ENCODE results near the gene MRM1.

Gene MRM1

GRCh38 chr17:36601303-36602029 lies at the start of gene MRM1:
Gene MRM1, plus strand, starts transcription at chr17:36601583. Its CDS starts 228 bp downstream, at chr17:36601811.
- DNase-seq, result peak; percentile 60

GRCh38 chr17:36553459-36553858 lies 47.9 kb upstream of the MRM1 start:
- no peak for DNase-seq

- DNase-seq, result no peak
Measured at GRCh38 chr17:36566081-36566480, 35.3 kb upstream of the MRM1 start.

GRCh38 chr17:36575028-36575427 lies 26.4 kb upstream of the MRM1 start:
- DNase-seq, result no peak

GRCh38 chr17:36576793-36577192 lies 24.6 kb upstream of the MRM1 start:
- DNase-seq, result no peak

GRCh38 chr17:36578671-36579070 lies 22.7 kb upstream of the MRM1 start:
- DNase-seq, result no peak

GRCh38 chr17:36583787-36584186 lies 17.6 kb upstream of the MRM1 start:
- no peak for DNase-seq

- no peak for DNase-seq
Measured at GRCh38 chr17:36586138-36586537, 15.2 kb upstream of the MRM1 start.

GRCh38 chr17:36590082-36590481 lies 11.3 kb upstream of the MRM1 start:
- no peak for DNase-seq

- peak; percentile 13 for DNase-seq
Measured at GRCh38 chr17:36591434-36592315, 9.7 kb upstream of the MRM1 start, which contains the start of gene DHRS11. Gene DHRS11, plus strand, starts transcription at chr17:36591879. Its CDS starts 131 bp downstream, at chr17:36592010.

GRCh38 chr17:36592316-36592715 lies 9.1 kb upstream of the MRM1 start:
- DNase-seq, result no peak

- DNase-seq, result no peak
Measured at GRCh38 chr17:36592716-36593321, 8.6 kb upstream of the MRM1 start.

GRCh38 chr17:36593656-36594316 lies 7.6 kb upstream of the MRM1 start:
- no peak for DNase-seq

- DNase-seq, result no peak
Measured at GRCh38 chr17:36594626-36595401, 6.6 kb upstream of the MRM1 start.

- DNase-seq, result no peak
Measured at GRCh38 chr17:36597226-36597625, 4.2 kb upstream of the MRM1 start.

GRCh38 chr17:36597866-36598777 lies 3.3 kb upstream of the MRM1 start:
- no peak for DNase-seq

- no peak for DNase-seq
Measured at GRCh38 chr17:36598951-36599401, 2.4 kb upstream of the MRM1 start.

GRCh38 chr17:36599546-36600250 lies 1.7 kb upstream of the MRM1 start:
- DNase-seq, result no peak

- DNase-seq, result no peak
Measured at GRCh38 chr17:36600465-36600864, 918 bp upstream of the MRM1 start.

GRCh38 chr17:36600936-36601302 lies 464 bp upstream of the MRM1 start:
- no peak for DNase-seq

Measured in NCI-H2081 treated with DMSO at 0.1 percent for 48 hours (cell line).